Lower leg skin (tissue), 4 donors: ENCODE measurements around the gene GNS. TPM values are rescaled to one million over a fixed set of nuclear protein-coding genes. Genes with fewer than 3 reads are reported as not detected.

Source experiments
- DNase-seq, 2 donors: peaks; one replicate each; pipeline ENCODE4 v3.0.0-alpha.2; 2019; ENCODE audit warnings: low spot score in 2 of 2
- H3K4me3 ChIP-seq: fragments of 200-600 bp; sonication (generic); 2 replicates; pipeline ENCODE4 v1.5.1; 2017; ENCODE audit warnings: mild to moderate bottlenecking, low read depth; ENCODE audit not compliant: poor library complexity, severe bottlenecking
- POLR2A ChIP-seq, 2 donors: fragments of 450-650 bp; IDR thresholded peaks; one replicate each; pipeline ENCODE4 v1.6.1; 2016 to 2017; ENCODE audit warnings: antibody characterized with exemption in 2 of 2, mild to moderate bottlenecking in 1 of 2, moderate library complexity in 1 of 2
- WGBS, 2 donors: methylation state at CpG; one replicate each; pipeline ENCODE4 v1.1.5; 2018; 5-methylcytosine and 5-hydroxymethylcytosine counted together
- intact Hi-C: fragments of 100-400 bp; cut with DNase I; formaldehyde crosslinking; loops from one replicate; pipeline ENCODE4 v1.15.0; 2023; ENCODE audit warnings: low total_unique reads
- total RNA-seq, 4 donors: library from RNA; depleted of rRNA; stranded (reverse); fragments of >200 nt; gene quantifications; one replicate each; pipeline ENCODE4 v1.1.0, GENCODE V29; 2016
- TF ChIP-seq, protein P1 (sequence below), 3 donors: fragments of 450-650 bp; IDR thresholded peaks; one replicate each; pipeline ENCODE4 v1.5.1; 2016; ENCODE audit warnings: antibody characterized with exemption in 3 of 3, mild to moderate bottlenecking in 3 of 3, moderate library complexity in 2 of 3

GNS gene
- total RNA-seq, 4 donors from 2014 or later: 42.6 to 64.1 (median 50.1) TPM

DNA sequence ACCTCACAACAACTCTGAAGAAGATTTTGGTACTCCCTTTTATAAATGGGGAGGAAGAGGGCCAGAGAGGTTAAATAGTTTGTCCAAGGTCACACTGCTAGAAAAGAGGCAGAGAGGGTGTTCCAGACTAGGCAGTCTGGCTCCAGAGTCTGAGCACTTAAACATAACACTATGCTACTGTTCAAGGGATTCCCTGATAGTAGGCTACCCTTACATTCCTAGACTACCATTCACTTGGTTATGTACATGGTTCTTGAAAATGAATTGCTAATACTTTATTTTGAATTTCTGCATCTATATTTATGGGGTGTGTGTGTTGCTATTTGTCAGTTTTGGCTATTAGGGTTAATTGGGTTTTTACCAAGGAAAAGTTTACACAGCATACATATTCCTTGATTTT is 7.2 kb downstream of the GNS start:
- no peak overlapping the region for H3K4me3 ChIP-seq
- TF ChIP-seq, protein P1, sequence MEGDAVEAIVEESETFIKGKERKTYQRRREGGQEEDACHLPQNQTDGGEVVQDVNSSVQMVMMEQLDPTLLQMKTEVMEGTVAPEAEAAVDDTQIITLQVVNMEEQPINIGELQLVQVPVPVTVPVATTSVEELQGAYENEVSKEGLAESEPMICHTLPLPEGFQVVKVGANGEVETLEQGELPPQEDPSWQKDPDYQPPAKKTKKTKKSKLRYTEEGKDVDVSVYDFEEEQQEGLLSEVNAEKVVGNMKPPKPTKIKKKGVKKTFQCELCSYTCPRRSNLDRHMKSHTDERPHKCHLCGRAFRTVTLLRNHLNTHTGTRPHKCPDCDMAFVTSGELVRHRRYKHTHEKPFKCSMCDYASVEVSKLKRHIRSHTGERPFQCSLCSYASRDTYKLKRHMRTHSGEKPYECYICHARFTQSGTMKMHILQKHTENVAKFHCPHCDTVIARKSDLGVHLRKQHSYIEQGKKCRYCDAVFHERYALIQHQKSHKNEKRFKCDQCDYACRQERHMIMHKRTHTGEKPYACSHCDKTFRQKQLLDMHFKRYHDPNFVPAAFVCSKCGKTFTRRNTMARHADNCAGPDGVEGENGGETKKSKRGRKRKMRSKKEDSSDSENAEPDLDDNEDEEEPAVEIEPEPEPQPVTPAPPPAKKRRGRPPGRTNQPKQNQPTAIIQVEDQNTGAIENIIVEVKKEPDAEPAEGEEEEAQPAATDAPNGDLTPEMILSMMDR (IDR thresholded peaks at IDR 0.05): no peak
- no peak for TF ChIP-seq POLR2A (IDR thresholded peaks at IDR 0.05)
- DNase-seq: no peak
- intact Hi-C loops: no loop called here

DNA sequence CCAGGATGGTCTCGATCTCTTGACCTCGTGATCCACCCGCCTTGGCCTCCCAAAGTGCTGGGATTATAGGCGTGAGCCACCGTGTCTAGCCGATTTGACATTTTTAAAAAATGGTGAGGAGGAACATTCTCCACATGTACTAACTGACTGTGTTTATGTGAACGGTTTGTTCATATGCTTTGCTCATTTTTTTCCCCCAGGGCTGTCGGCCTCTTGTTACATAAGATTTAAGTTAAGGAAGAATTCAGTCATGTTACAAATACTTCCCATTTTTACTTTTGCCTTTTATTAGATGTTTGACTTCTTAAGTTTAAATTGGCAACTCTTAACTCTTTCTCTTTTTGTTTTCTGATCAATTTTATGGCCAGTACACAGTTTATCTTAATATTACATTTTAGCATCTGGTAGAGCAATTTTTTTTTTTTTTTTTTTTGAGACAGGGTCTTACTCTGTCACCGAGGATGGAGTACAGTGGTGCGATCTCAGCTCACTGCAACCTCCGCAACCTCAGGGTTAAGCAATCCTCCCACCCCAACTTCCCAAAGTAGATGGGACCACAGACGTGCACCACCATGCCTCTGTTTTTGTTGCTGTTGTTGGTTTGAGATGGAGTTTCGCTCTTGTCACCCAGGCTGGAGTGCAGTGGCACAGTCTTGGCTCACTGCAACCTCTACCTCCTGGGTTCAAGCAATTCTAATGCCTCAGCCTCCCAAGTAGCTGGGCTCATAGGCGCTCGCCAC is 9.6 kb downstream of the GNS start:
- TF ChIP-seq, protein P1 (IDR thresholded peaks at IDR 0.05): no peak
- no peak for TF ChIP-seq POLR2A (IDR thresholded peaks at IDR 0.05)
- intact Hi-C loops: no loop called here
- 87 to 94% methylated on average over 15 of the region's 15 CpGs for WGBS, 2 donors
- no peak for DNase-seq
- no peak overlapping the region for H3K4me3 ChIP-seq

DNA sequence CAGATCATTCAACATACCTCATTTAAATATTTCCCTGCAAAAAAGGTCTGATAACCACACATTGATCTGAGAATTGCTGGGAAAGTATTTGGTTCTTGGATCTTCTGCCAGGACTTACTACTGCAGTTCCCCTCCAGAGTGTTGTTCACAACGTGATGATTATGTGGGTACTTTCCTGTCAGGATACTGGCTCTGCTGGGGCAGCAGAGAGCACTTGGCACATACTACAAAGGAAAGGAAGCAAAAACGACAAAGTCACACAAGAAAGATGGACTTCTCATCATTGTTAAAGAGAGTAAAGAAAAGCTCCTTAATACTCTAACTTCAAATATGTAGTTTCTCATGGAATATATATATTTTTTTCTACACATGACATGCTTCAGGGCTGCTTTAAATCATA is 11.5 kb downstream of the GNS start:
- TF ChIP-seq, protein P1 (IDR thresholded peaks at IDR 0.05): no peak
- TF ChIP-seq POLR2A (IDR thresholded peaks at IDR 0.05): no peak
- no peak for DNase-seq
- WGBS, 2 donors: 8 to 13% methylated on average over 2 of the region's 2 CpGs
- H3K4me3 ChIP-seq: no peak overlapping the region
- intact Hi-C loops: loop anchor here (1.0 kb wide), 1 partner anchor 8 kb away; no protein-coding TSS in a partner anchor

DNA sequence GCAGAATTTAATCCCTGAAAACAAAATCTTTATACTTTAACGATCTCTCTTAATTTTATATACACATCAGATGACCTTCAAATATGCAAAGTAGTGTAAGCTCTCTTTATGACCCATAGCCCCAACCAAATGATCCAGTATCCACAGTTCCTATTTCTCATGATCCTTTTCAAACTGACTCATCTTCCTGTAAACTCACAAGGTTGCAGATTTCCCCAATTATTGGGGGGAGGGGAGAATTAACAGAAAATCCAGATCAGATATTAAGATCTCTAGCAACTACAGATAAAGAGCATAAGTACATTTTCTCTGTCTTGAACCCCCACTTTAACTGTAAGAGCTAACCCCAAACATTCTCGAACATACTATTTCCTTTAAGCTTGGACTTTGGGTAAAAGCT is 12.5 kb downstream of the GNS start:
- H3K4me3 ChIP-seq: no peak overlapping the region
- intact Hi-C loops: no loop called here
- WGBS, 2 donors: 79 to 84% methylated on average over 2 of the region's 2 CpGs
- no peak for DNase-seq
- TF ChIP-seq POLR2A (IDR thresholded peaks at IDR 0.05): no peak
- TF ChIP-seq, protein P1 (IDR thresholded peaks at IDR 0.05): no peak

DNA sequence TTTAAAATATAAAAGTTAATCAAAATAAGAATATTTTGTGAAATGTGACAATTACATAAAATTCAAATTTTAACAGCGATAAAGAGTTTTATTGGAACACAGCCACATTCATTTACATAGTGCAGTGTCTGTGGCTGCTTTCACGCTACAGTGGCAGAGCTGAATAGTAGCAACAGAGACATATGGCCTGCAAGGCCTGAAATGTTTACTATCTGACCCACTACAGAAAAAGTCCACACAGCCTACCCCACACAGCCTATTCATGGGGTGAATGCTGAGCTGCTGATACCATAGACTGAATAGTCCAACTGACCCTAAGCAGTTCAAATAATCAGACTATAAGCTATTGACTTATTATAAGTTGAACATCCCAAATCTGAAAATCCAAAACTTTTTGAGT is 13.2 kb downstream of the GNS start:
- no peak overlapping the region for H3K4me3 ChIP-seq
- TF ChIP-seq, protein P1 (IDR thresholded peaks at IDR 0.05): no peak
- TF ChIP-seq POLR2A (IDR thresholded peaks at IDR 0.05): no peak
- no peak for DNase-seq
- WGBS, 2 donors: 86 to 92% methylated on average over 2 of the region's 2 CpGs
- intact Hi-C loops: no loop called here
